ENCODE results near the gene PUDP. TPM values are rescaled to one million over a fixed set of nuclear protein-coding genes. Genes with fewer than 3 reads are reported as not detected.

Gene PUDP
- polyA plus RNA-seq, 3 donors, result 21.6 to 27.1 (median 25.2) TPM

DNA sequence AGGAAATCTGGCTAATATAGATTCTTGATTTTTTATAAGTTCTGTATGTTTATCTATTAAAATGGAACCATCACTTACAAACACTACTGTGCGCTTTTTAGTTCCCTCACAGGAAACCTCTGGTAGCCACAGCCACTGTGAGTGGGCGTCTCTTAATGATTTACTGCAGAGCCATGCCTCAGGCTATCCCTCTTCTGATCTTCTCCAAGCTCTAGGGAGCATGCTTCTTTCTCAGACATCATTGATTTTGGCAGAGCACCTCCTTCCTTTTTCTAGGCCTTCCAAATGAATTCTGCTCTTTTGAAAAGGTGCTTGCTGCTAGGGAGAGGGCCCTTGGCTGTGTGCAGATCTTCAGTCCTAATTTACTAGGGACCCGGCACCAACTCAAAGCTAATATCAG is 61.6 kb downstream of the PUDP start:
- DNase-seq (ENCODE audit: extremely low read depth in 1 of 11, low read depth in 9 of 11, low spot score in 4 of 11), result no peak

DNA sequence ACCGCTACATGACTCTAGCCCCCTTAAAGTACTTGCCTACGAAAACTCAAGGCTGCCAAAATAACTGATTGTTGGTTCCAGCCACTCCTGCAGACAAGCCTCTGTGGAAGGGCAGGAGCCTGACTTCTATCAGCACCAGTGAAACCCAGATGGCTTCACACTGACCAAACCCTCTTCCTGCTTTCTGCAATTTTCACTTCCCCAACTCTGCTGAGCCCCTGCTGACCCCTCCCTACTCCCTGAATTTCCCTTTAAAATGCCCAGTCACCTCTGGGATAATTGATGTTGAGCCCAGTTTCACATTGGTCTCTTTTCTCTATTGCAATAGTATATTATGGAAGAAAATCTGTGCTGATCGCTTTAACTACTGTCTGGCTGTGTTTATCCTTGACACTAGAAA is 62.1 kb downstream of the PUDP start:
- no peak for DNase-seq (ENCODE audit: extremely low read depth in 1 of 11, low read depth in 9 of 11, low spot score in 4 of 11)

DNA sequence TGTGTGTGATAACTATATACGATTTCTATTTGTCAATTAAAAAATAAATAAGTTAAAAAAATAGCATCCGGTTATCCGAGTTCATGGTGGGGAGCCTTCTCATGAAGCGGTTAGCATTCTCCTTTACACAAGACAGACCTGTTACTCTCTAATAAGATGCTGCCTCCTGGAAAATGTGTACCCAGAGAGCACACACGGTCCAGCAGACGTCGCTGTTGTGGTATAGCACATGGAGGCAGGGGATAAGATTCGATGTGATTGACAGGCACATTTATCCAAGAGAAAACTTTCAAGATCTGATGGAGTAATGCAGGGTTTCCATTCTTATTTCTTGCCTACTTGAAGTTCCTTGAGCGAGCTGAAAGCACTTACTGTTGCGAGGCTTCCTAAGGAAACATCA is 63.1 kb downstream of the PUDP start:
- DNase-seq (ENCODE audit: extremely low read depth in 1 of 11, low read depth in 9 of 11, low spot score in 4 of 11), result no peak

DNA sequence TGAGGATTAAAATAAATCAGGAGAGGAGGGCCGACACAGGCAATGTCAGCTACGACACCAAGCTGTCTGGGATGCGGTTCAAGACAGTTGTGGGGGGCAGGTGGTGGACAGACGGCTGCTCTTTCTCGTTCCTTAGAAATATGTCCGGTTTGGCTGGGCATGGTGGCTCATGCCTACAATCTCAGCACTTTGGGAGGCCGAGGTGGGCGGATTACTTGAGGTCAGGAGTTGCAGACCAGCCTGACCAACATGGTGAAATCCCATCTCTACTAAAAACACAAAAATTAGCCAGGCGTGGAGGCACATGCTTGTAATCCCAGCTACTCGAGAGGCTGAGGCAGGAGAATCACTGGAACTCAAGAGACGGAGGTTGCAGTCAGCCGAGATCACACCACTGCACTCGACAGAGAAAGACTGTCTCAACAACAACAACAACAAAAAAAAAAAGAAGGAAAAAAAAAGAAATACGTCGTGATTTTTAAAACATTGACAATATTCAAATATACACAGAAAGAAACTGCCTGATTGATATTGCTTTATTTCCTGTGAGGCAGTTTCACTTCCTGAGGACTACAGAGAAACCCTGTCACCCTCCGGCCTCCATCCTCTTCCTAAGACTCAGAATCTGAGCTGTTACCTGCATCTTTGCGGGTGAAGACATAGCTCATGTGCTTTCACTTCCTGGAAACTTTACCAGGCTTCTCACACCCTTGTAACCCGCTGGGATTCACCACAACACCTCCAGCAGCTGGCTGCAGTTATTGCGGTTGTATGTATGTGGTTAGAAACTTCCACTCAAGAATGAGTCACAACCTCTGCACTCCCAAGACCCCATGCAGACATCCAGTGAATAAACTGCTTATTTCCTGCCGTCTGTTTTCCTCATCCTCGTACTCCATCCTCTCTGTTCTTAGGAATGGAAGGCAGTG is 64.2 kb downstream of the PUDP start:
- DNase-seq (ENCODE audit: extremely low read depth in 1 of 11, low read depth in 9 of 11, low spot score in 4 of 11), result no peak

DNA sequence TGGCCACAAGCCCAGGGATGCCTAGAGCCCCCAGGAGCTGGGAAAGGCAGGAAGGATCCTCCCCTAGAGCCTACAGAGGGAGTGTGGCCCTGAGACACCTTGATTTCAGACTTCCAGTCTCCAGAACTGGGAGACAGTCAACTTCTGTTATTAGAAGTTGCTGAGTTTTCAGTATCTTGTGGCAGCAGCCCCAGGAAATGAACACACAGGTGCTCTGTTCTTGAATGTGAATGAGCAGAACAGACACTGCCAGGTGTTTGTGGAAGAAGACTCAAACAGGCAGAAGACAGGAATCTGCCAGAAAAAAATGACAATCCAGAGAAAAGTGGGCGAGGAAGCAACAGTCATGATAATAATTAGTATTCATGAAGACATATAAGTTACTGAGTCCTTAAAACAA is 64.9 kb downstream of the PUDP start:
- no peak for DNase-seq (ENCODE audit: extremely low read depth in 1 of 11, low read depth in 9 of 11, low spot score in 4 of 11)

DNA sequence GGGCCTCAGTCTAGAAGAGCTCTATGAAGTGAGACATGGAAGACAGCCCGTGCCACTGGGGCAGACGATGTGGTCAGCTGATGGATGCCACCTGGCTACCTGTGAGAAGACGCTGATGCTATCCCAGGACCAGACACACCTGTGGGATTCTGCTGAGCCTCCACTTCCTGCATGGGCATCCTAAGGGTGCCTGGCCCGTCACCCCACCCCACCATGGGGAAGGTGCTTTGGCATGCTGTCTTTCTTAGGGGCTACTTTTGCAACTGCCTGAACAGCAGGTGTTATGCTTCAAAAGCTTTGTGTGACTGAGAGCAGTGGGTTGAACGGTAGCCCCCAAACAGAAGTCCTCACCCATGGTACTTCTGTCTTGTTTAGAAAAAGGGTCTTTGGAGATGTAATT is 65.4 kb downstream of the PUDP start:
- DNase-seq (ENCODE audit: extremely low read depth in 1 of 11, low read depth in 9 of 11, low spot score in 4 of 11), result no peak

DNA sequence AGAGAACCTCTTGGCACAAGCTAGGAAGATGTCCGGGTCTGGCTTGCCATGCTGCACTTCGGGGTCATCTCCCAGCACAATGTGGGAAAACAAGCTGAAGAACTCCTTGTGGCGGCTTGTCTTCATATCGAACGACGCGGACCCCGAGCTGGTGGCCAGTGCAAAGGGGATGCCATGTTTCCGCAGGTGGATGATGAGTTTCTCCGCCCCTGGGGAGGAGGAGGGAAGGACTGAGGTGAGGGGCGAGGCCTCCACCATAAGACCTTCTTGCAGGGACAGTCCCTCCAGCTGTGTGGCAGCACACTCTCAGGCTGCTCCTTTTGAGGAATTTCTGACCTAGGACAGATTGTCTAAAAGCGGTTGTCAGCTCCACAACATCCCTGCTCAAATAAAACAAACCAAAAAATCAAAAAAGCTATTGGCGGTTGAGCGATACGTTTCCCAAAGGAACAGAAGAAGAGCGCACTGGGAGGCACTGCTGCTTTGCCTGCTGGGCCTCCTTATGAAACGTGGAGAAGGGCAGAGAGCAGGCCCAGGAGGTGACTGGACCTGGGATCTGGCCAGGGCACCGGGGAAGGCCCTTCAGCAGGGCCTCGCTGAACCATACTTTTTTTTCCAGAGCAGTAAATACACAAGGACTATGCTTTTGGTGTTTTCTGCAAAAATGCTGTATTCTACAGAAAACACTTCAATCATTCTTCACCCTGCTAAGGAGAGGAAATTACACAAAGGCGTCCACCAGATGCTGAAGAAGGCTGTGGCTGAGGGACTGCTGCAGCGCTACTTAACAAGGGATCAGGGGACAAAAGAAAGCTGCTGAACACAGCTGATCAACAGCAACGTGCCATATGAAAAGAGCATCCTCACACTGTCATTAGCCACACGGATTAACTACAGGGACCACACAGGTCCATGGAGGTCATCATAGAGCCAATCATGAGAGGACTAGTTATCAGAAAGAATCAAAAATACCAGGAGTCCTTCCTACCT is 70.4 kb downstream of the PUDP start:
- DNase-seq (ENCODE audit: extremely low read depth in 1 of 11, low read depth in 9 of 11, low spot score in 4 of 11), result no peak

DNA sequence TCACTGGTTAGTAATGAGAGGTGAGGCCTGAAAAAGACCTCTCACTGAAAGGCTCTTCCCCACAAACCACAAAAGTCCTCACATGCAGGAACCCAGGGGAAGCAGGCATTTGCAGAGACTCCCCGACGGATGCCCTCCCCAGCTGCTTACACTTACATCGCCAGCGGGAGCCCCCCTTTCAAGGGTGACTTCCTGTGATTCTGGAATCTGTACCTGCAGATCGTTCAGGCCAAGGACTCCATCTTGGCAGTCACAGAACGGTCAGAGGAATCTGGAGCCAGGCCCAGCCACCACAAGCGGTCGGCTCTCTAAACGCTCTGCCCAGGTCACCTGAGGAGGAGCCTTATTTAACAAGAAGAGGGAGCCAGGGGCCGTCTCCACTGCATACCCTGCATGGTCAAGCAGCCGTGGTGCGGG is 71.7 kb downstream of the PUDP start:
- DNase-seq (ENCODE audit: extremely low read depth in 1 of 11, low read depth in 9 of 11, low spot score in 4 of 11), result no peak

DNA sequence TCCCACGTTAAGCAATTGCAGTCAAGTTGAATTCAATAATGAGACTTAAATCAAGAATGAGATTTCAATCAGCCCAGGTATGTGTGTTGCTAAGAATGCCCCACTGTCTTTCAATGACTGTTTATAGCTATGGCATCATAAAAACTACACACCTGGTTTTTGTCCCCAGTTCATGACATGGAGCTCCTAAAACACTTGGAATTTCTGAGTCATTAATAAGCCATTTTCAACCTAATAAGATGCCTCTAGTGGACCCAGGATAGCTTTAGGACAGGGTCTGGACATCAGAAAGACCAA is 73.1 kb downstream of the PUDP start:
- no peak for DNase-seq (ENCODE audit: extremely low read depth in 1 of 11, low read depth in 9 of 11, low spot score in 4 of 11)

DNA sequence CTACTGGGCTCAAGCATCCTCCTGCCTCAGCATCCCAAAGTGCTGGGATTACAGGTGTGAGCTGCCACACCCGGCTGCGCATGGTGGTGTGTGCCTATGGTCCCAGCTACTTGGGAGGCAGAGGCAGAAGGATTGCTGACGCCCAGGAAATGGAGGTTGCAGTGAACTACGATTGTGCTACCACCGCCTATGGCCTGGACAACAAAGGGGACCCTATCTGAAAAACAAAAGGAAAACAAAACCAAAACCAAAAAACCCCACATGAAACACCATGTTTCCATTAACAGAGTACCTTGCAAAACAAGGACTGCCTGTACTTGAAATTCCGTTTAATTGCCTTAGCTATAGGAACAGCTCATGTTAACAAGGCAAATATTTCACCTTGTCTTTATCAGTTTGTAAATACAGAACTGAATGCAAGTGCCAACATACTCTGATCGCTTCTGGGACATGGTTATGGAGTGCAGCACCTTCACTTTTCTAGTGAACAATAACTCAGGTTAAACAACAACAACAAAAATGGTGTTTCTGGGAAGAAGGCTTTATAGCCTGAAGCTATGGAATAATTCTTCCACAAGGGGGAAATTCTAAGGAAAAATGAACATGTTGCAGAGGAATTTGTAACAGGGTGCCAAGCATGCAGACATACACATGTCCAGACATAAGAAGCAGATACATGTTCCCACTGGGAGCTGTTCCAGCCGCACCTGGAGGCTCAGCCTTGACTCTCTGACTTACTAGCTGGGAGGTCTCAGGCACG is 73.6 kb downstream of the PUDP start:
- no peak for DNase-seq (ENCODE audit: extremely low read depth in 1 of 11, low read depth in 9 of 11, low spot score in 4 of 11)

DNA sequence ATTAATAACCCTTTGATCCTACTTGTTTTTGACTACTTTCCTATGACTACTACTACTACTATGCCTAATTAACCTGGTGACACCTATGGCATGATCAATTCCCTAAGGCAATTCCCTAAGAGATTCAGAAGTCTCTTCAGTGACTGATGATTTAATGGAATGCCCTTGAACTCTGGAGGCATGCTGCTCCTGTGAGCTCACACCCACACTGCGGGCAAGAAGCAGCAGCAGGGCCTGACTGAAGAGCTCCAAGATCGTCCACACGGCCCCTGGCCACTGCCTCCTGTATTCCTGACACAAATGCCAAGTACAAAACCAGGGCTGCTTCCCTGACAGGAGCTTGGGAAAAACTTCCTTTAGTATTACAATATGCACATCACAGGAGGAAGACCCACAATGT is 74.6 kb downstream of the PUDP start:
- no peak for DNase-seq (ENCODE audit: extremely low read depth in 1 of 11, low read depth in 9 of 11, low spot score in 4 of 11)

DNA sequence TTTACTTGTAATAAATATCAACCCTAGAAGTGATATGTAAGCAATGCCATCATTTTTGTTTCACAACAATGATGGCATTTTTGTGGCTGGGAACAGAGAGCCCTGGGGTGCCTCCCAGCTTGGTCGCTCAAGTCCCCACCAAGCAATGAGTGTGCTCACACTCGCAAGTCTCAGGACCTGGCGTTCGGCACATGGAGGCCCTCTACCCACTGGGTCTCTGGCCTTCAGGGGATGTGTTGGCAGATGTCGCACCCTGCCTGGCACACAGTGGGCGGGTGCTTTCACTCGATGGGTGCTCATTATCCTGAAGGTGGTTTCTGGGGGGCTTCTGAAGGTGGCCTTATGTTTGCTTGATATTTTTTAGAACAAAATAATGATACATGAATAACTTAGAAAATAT is 75.1 kb downstream of the PUDP start:
- no peak for DNase-seq (ENCODE audit: extremely low read depth in 1 of 11, low read depth in 9 of 11, low spot score in 4 of 11)

DNA sequence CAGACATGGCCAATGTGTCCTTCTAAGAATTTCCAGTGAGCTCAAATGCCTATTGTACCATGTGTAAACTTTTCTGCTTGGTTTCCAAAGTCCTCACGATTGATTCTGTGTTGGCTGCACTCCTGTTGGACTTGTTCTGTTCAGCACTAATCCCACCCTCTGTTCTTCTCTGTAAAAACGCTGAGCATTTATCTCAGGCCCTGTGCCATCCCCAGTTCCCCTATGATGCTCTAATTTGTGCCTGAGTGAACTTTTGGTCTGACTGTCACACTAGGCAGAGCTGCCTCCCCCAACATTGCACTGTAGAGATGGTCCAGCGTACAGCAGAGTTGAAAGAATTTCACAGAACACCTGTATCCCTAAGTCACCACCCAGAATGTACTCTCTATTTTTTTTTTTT is 76.6 kb downstream of the PUDP start:
- no peak for DNase-seq (ENCODE audit: extremely low read depth in 1 of 11, low read depth in 9 of 11, low spot score in 4 of 11)

DNA sequence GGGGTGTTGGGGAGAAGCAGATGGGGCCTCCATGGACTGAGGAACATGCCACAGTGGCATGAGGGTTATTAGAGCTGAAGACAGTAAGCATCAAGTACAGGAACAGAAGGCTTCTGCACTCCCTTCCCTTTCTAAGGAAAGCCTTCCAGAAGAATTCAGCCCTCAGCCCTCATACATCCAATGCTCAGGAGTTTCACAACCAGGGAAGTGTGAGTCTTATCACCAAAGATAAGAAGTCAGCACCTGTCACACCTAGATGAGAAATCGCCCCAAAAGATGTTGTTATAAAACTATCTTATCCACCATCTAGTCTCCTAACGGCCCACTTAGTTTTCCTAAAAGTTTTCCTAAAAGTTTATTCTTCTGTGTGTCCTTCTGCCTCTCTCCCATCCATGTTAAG is 78.4 kb downstream of the PUDP start:
- no peak for DNase-seq (ENCODE audit: extremely low read depth in 1 of 11, low read depth in 9 of 11, low spot score in 4 of 11)

DNA sequence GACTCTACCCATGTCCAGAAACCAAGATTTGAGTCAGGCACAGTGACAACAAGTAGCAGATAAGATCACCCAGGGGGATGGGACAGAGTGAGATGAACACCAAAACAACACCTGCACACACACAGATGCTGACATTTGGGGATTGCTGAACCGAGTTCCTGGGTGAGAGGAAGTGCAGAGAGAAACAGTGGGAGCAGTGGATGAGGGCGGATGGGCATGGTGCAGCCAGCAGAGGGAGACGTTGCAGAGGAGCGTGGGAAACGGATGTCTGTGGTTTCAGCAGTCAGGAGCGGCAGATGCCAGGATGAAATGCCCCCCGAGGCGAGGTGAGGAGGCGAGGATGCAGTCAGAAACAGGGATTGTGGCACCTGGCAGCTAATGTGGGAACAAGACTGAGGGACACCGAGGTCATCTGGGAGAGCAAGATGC is 79.0 kb downstream of the PUDP start:
- DNase-seq (ENCODE audit: extremely low read depth in 1 of 11, low read depth in 9 of 11, low spot score in 4 of 11), result no peak

DNA sequence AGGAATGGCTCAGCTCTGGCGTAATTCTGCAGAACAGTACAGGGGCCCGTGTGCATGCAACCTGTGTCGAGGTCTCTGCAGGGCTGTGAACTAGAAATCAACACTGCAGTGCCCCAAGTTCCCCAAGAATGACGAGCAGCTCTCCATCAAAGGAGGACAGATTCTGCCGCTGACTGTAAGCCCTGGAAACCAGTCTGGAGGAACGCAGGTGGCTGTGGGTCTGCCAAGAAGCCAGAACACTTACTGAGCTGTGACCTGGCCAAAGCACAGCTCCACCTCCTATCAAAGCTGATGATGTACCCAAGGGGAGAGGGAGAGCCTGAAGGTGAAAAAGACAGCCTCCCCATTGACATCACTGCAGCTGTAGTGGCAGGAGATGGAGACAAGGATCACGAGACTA is 80.7 kb downstream of the PUDP start:
- no peak for DNase-seq (ENCODE audit: extremely low read depth in 1 of 11, low read depth in 9 of 11, low spot score in 4 of 11)

DNA sequence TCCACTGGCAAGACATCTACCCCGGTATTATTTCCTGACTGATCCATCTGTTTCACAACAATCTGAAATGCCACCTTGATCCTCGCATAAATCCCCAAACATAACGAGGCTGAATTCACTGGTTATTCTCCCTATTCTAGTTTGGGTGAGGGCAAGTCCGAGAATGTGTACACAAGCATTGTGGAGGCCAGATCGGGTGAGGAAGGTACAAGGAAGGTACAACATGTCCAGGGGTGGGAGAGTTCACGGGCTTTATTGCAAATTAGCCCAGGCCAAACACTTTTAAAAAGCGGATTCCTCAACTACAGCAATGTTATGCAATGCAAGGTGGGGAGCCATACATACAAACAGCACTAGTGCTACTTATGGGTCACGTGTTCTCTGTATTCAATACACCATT is 82.5 kb downstream of the PUDP start:
- DNase-seq (ENCODE audit: extremely low read depth in 1 of 11, low read depth in 9 of 11, low spot score in 4 of 11), result no peak

DNA sequence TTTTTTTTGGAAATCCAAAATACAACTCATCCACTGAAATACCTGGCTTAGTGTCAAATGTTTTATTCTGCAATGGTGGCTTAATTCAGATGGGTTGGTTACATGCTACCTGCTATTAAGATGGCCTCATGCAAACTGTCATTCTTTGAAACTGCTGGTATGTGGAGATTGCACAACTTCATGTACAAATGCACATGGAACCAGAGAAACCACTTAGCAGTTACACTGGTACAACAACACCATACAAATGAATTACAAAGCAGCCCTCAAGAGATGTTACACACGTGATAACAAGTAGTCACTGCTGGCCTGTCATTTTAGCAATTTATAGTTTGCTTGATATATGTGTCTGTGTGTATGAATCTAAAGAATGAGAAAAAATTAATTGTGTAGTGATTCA is 85.0 kb downstream of the PUDP start:
- no peak for DNase-seq (ENCODE audit: extremely low read depth in 1 of 11, low read depth in 9 of 11, low spot score in 4 of 11)

DNA sequence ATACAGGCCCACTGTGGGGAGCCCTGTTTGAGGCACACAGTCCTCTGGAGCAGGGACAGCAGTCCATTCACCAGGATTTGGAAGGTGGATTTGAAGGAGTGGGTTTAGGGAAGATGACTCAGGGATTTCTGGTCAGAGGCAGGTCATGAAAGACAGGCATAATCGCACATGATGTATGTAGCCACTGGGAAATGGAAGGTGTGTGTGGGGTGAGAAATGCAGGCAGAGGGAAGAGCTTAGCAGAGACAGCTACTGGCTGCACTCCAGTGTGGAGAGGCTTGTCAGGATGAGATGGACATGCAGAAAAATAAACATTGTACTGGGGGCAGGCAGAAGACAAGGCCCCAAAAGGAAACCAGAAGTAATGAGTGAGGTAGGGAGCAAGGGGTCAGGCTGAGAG is 85.7 kb downstream of the PUDP start:
- DNase-seq (ENCODE audit: extremely low read depth in 1 of 11, low read depth in 9 of 11, low spot score in 4 of 11), result no peak

DNA sequence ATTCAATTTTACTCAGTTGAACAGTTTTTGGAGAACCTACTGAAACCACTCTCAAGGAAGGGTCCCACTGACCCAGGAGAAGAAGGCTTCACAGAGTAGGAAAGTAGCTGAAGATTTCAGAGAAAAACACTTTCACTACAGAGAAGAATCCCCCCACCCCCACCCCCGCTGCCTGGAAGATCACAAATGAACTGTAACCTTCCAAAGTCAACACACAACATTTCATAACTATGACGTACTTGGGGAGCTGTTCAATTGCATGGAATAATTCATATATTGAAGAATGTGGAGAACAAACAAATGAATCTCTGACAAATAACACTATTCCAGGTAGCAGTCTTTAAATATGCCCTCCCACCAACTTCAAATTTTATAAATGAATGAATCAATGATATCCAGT is 86.5 kb downstream of the PUDP start:
- no peak for DNase-seq (ENCODE audit: extremely low read depth in 1 of 11, low read depth in 9 of 11, low spot score in 4 of 11)

Measured in renal cortex interstitium (tissue), 11 donors.